Measurements from ENCODE around the gene STK17A.

The STK17A gene

GRCh38 chr7:43576241-43576640 is 6.7 kb upstream of the STK17A start:
- TF ChIP-seq EZH2phosphoT487 (IDR thresholded peaks at IDR 0.05; ENCODE audit: borderline replicate concordance) (no peak), CTCF (conservative IDR thresholded peaks at IDR 0.05; ENCODE audit: low read length) (no peak)
- Histone ChIP-seq H4K20me1 (ENCODE audit: insufficient read depth, low read length, poor library complexity, severe bottlenecking) (no peaks in the 10 kb centered on the region), H3K9me3 (ENCODE audit: insufficient read depth, low read depth, low read length) (no peaks in the 10 kb centered on the region), H3K27me3 (ENCODE audit: insufficient read depth, low read length, poor library complexity, severe bottlenecking) (no peaks in the 10 kb centered on the region), H3K79me2 (ENCODE audit: insufficient read depth, low read length) (no peaks in the 10 kb centered on the region), H3K4me1 (ENCODE audit: insufficient read depth, low read length, poor library complexity, severe bottlenecking) (peaks cover 26% of the 10 kb centered on the region), H3K36me3 (ENCODE audit: insufficient read depth, low read length) (no peaks in the 10 kb centered on the region), H3F3A (ENCODE audit: low read depth) (no peaks in the 10 kb centered on the region), H3K9me2 (replicated peaks; ENCODE audit: low read depth, low read length) (no peaks in the 10 kb centered on the region), H2AFZ (ENCODE audit: low read length) (no peak overlapping the region), H3K4me2 (ENCODE audit: low read depth, low read length, poor library complexity, severe bottlenecking) (no peak overlapping the region), H3K9ac (ENCODE audit: low read depth, low read length, poor library complexity, severe bottlenecking) (no peak overlapping the region), H3K4me3 (ENCODE audit: low read length, poor library complexity, severe bottlenecking) (no peak overlapping the region)

GRCh38 chr7:43577485-43577951 is 5.4 kb upstream of the STK17A start:
- Histone ChIP-seq H3K9ac (ENCODE audit: low read depth, low read length, poor library complexity, severe bottlenecking) (peak overlapping the region; percentile 30), H2AFZ (ENCODE audit: low read length) (no peak overlapping the region), H3K9me3 (ENCODE audit: insufficient read depth, low read depth, low read length) (no peaks in the 10 kb centered on the region), H3K4me1 (ENCODE audit: insufficient read depth, low read length, poor library complexity, severe bottlenecking) (peaks cover 21% of the 10 kb centered on the region), H3K4me3 (ENCODE audit: low read length, poor library complexity, severe bottlenecking) (no peak overlapping the region), H3K9me2 (replicated peaks; ENCODE audit: low read depth, low read length) (no peaks in the 10 kb centered on the region), H3K79me2 (ENCODE audit: insufficient read depth, low read length) (no peaks in the 10 kb centered on the region), H3K27me3 (ENCODE audit: insufficient read depth, low read length, poor library complexity, severe bottlenecking) (no peaks in the 10 kb centered on the region), H3F3A (ENCODE audit: low read depth) (no peaks in the 10 kb centered on the region), H3K4me2 (ENCODE audit: low read depth, low read length, poor library complexity, severe bottlenecking) (no peak overlapping the region), H3K36me3 (ENCODE audit: insufficient read depth, low read length) (no peaks in the 10 kb centered on the region), H4K20me1 (ENCODE audit: insufficient read depth, low read length, poor library complexity, severe bottlenecking) (no peaks in the 10 kb centered on the region)
- TF ChIP-seq CTCF (conservative IDR thresholded peaks at IDR 0.05; ENCODE audit: low read length) (no peak), EZH2phosphoT487 (IDR thresholded peaks at IDR 0.05; ENCODE audit: borderline replicate concordance) (no peak)

GRCh38 chr7:43583424-43584194 is 701 bp downstream of the STK17A start:
- no peaks in the 10 kb centered on the region for H3K9me2 ChIP-seq (replicated peaks; ENCODE audit: low read depth, low read length)
- no peaks in the 10 kb centered on the region for H3K9me3 ChIP-seq (ENCODE audit: insufficient read depth, low read depth, low read length)
- H2AFZ ChIP-seq (ENCODE audit: low read length): peak overlapping the region; percentile 39; the same call in 1 of the 2 replicates
- peak overlapping the region; percentile 91 for H3K4me2 ChIP-seq (ENCODE audit: low read depth, low read length, poor library complexity, severe bottlenecking)
- TF ChIP-seq CTCF (conservative IDR thresholded peaks at IDR 0.05; ENCODE audit: low read length) (peak; percentile 22; the same call in 1 of the 2 replicates), EZH2phosphoT487 (IDR thresholded peaks at IDR 0.05; ENCODE audit: borderline replicate concordance) (no peak)
- peaks cover 47% of the 10 kb centered on the region for H4K20me1 ChIP-seq (ENCODE audit: insufficient read depth, low read length, poor library complexity, severe bottlenecking)
- peak overlapping the region; percentile 88 for H3K4me3 ChIP-seq (ENCODE audit: low read length, poor library complexity, severe bottlenecking)
- no peaks in the 10 kb centered on the region for H3K27me3 ChIP-seq (ENCODE audit: insufficient read depth, low read length, poor library complexity, severe bottlenecking)
- H3F3A ChIP-seq (ENCODE audit: low read depth): peaks cover 7% of the 10 kb centered on the region
- H3K79me2 ChIP-seq (ENCODE audit: insufficient read depth, low read length): peaks cover 51% of the 10 kb centered on the region
- H3K36me3 ChIP-seq (ENCODE audit: insufficient read depth, low read length): no peaks in the 10 kb centered on the region
- H3K9ac ChIP-seq (ENCODE audit: low read depth, low read length, poor library complexity, severe bottlenecking): peak overlapping the region; percentile 90
- H3K4me1 ChIP-seq (ENCODE audit: insufficient read depth, low read length, poor library complexity, severe bottlenecking): peaks cover 44% of the 10 kb centered on the region
